ENCODE measurements around the gene ENDOV.

- no peak for TF ChIP-seq POLR2A (IDR thresholded peaks at IDR 0.05)
- TF ChIP-seq, protein P1, sequence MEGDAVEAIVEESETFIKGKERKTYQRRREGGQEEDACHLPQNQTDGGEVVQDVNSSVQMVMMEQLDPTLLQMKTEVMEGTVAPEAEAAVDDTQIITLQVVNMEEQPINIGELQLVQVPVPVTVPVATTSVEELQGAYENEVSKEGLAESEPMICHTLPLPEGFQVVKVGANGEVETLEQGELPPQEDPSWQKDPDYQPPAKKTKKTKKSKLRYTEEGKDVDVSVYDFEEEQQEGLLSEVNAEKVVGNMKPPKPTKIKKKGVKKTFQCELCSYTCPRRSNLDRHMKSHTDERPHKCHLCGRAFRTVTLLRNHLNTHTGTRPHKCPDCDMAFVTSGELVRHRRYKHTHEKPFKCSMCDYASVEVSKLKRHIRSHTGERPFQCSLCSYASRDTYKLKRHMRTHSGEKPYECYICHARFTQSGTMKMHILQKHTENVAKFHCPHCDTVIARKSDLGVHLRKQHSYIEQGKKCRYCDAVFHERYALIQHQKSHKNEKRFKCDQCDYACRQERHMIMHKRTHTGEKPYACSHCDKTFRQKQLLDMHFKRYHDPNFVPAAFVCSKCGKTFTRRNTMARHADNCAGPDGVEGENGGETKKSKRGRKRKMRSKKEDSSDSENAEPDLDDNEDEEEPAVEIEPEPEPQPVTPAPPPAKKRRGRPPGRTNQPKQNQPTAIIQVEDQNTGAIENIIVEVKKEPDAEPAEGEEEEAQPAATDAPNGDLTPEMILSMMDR (IDR thresholded peaks at IDR 0.05), result no peak
These were observed 20.2 kb upstream of the ENDOV start for GRCh38 chr17:80394629-80395216.
